HG03280 (cell line): ENCODE data around the gene CEL.
"Not testable (repeated sequence)": the region's sequence is repeated elsewhere in the genome, so short reads cannot be mapped to it uniquely, and the experiment has no call there.

ENCODE experiments used
- ATAC-seq: cut with Tn5 transposase; IDR thresholded peaks from one replicate; pipeline ENCODE4 v1.9.1; 2021; ENCODE audit warnings: mild to moderate bottlenecking, moderate library complexity; ENCODE audit not compliant: unreplicated experiment

Gene CEL

GRCh38 chr9:133080786-133081779 lies 19.3 kb downstream of the CEL start:
- not testable (repeated sequence) for ATAC-seq

GRCh38 chr9:133081957-133082644 lies 20.3 kb downstream of the CEL start:
- not testable (repeated sequence) for ATAC-seq

- not testable (repeated sequence) for ATAC-seq
Observed at GRCh38 chr9:133083688-133084087, 21.9 kb downstream of the CEL start.

GRCh38 chr9:133086212-133086860 lies 24.6 kb downstream of the CEL start:
- not testable (repeated sequence) for ATAC-seq

GRCh38 chr9:133086894-133087293 lies 25.1 kb downstream of the CEL start:
- no peak for ATAC-seq

- ATAC-seq, result no peak
Observed at GRCh38 chr9:133087429-133088145, 25.8 kb downstream of the CEL start.

GRCh38 chr9:133088146-133088750 lies 26.5 kb downstream of the CEL start:
- no peak for ATAC-seq

GRCh38 chr9:133088756-133089155 lies 27.0 kb downstream of the CEL start:
- ATAC-seq, result no peak

GRCh38 chr9:133089271-133089671 lies 27.5 kb downstream of the CEL start:
- no peak for ATAC-seq

- no peak for ATAC-seq
Observed at GRCh38 chr9:133090187-133090586, 28.4 kb downstream of the CEL start.

GRCh38 chr9:133090752-133091385 lies 29.1 kb downstream of the CEL start:
- ATAC-seq, result no peak

GRCh38 chr9:133094351-133094750 lies 32.6 kb downstream of the CEL start:
- ATAC-seq, result not testable (repeated sequence)

GRCh38 chr9:133094842-133095393 lies 33.1 kb downstream of the CEL start:
- ATAC-seq, result no peak

GRCh38 chr9:133098104-133098754 lies 36.4 kb downstream of the CEL start:
- no peak for ATAC-seq

- no peak for ATAC-seq
Observed at GRCh38 chr9:133098871-133099270, 37.1 kb downstream of the CEL start.

- ATAC-seq, result no peak
Observed at GRCh38 chr9:133099726-133100505, 38.1 kb downstream of the CEL start.

- no peak for ATAC-seq
Observed at GRCh38 chr9:133100506-133101355, 39.0 kb downstream of the CEL start.
